ENCODE data around the gene CCL17. TPM values are rescaled to one million over a fixed set of nuclear protein-coding genes. Genes with fewer than 3 reads are reported as not detected.

Gene CCL17
- total and polyA plus RNA-seq, 10 of the 15 experiments (the other 5 are each of a cell fraction or from before 2014, with no cell fraction given): 1.2 to 84.9 (median 34.2) TPM

DNA sequence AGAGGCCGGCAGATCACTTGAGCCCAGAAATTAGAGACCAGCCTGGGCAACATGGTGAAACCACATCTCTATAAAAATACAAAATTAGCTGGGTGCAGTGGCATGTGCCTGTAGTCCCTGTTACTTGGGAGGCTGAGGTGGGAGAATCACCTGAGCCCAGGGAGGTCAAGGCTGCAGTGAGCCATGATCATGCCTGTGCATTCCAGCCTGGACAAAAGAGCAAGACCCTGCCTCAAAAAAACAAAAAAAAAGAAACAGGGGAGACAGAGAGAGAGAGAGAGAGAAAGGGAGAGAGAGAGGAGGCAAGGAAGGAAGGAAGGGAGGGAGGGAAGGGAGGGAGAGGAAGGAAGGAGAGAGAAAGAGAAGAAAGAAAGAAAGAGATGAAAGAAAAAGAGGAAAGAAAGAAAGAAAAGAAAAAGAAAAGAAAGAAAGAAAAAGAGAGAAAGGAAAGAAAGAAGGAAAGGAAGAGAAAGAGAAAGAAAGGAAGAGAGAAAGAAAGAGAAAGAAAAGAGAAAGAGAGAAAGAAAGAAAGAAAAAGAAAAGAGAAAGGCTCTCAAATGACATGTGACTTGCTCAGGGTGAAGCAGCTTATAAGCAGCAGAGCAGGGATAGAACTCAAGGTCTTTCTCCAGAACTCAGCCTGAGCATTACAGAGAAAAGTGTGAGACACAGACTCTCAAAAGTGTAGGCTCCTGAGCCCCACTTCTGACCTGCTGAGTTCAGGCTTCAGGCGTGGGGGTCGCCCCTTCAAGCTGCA is 16.8 kb upstream of the CCL17 start:
- Histone ChIP-seq H3K9ac (ENCODE audit: control insufficient read depth, insufficient read depth, low read length) (peak overlapping the region; percentile 36), H3K79me2 (ENCODE audit: control insufficient read depth, insufficient read depth, low read length) (no peaks in the 10 kb centered on the region), H3K4me2 (ENCODE audit: control insufficient read depth, insufficient read depth) (peak overlapping the region; percentile 67), H4K20me1 (ENCODE audit: control insufficient read depth, insufficient read depth) (no peaks in the 10 kb centered on the region), H3K4me3 (peak overlapping the region; percentile 21; the same call in 1 of the 2 replicates), H3K27me3 (replicated peaks in 1 of 2; ENCODE audit: control insufficient read depth in 2 of 2, insufficient read depth in 2 of 2, low read length in 1 of 2) (no peaks in the 10 kb centered on the region), H3K9me3 (replicated peaks; ENCODE audit: control insufficient read depth, insufficient read depth, low read length) (no peaks in the 10 kb centered on the region), H3K27ac (ENCODE audit: control insufficient read depth, insufficient read depth) (peak overlapping the region; percentile 75), H3K4me1 (ENCODE audit: control insufficient read depth, insufficient read depth, low read length) (peaks cover 46% of the 10 kb centered on the region), H3K36me3 (ENCODE audit: control insufficient read depth in 2 of 2, insufficient read depth in 2 of 2, low read length in 1 of 2) (no peaks in the 10 kb centered on the region), H2AFZ (ENCODE audit: control insufficient read depth, low read depth, low read length) (peak overlapping the region; percentile 55)
- TF ChIP-seq EGR1 (IDR thresholded peaks at IDR 0.05; ENCODE audit: borderline replicate concordance in 1 of 2, low read depth in 2 of 2, low read length in 2 of 2): no peak
- TF ChIP-seq RAD51 (IDR thresholded peaks at IDR 0.05): peak; percentile 83
- peak; percentile 54 for TF ChIP-seq NBN (IDR thresholded peaks at IDR 0.05)
- TF ChIP-seq MTA2 (IDR thresholded peaks at IDR 0.05; ENCODE audit: low read depth): peak; percentile 75
- peak; percentile 40 for TF ChIP-seq MLLT1 (IDR thresholded peaks at IDR 0.05)
- TF ChIP-seq NR2C1 (IDR thresholded peaks at IDR 0.05): no peak
- peak; percentile 65; the same call in 1 of the 2 replicates for TF ChIP-seq POLR2AphosphoS5 (IDR thresholded peaks at IDR 0.05; ENCODE audit: low read length)
- TF ChIP-seq ZNF687 (IDR thresholded peaks at IDR 0.05): 0 out of 2 replicates have a peak, but pooled peaks have one; percentile 40
- RAD21 ChIA-PET (ENCODE audit: unreplicated experiment): interaction anchor here (0.9 to 3.5 kb wide), 10 partner anchors 11 to 86 kb away, joined by 3 to 38 read pairs (median 6); partner anchors contain the start of gene CCL17
- ATAC-seq (peak; percentile 78), DNase-seq (ENCODE audit: low read depth, low spot score) (no peak), FAIRE-seq (no peak)
- 15% methylated on average over 3 of the region's 3 CpGs for WGBS (ENCODE audit: insufficient coverage, insufficient replicate concordance, low lambda C conversion rate, missing lambda C conversion rate)
- CTCF ChIA-PET: interaction anchor here (0.6 to 1.3 kb wide), 7 partner anchors 10 to 87 kb away, joined by 3 to 7 read pairs (median 4); no protein-coding TSS in a partner anchor
- intact Hi-C loops (cut with micrococcal nuclease; ENCODE audit: unreplicated experiment): loop anchor here (1.0 to 2.0 kb wide), 2 partner anchors 10 to 25 kb away; no protein-coding TSS in a partner anchor
- no TSS peak for BruUV-seq (replicated peaks)
- POLR2A ChIA-PET: interaction anchor here (0.6 to 3.8 kb wide), 8 partner anchors 9 to 48 kb away, joined by 3 to 30 read pairs (median 5); no protein-coding TSS in a partner anchor
- SMC1A ChIA-PET (ENCODE audit: uncharacterized antibody, unreplicated experiment): interaction anchor here (0.8 to 3.7 kb wide), 11 partner anchors 11 to 148 kb away, joined by 3 to 49 read pairs (median 5); partner anchors contain the start of gene CX3CL1
- in situ Hi-C loops (cut with MboI): no loop called here
